NB4 (cell line): Measurements from ENCODE around the gene ACSS3.

Experiments used
- DNase-seq: peaks from one replicate; pipeline ENCODE4 v3.0.0; 2010; ENCODE audit warnings: low read depth
- H3K4me3 ChIP-seq: one replicate; pipeline ENCODE4 v1.5.1; 2011; ENCODE audit warnings: mild to moderate bottlenecking, low read depth, low read length, moderate library complexity
- MYC ChIP-seq: IDR thresholded peaks from 2 replicates; pipeline ENCODE4 v1.6.1; 2011; ENCODE audit warnings: low read depth, low read length
- POLR2A ChIP-seq: IDR thresholded peaks from 2 replicates; pipeline ENCODE4 v1.6.1; 2011; ENCODE audit warnings: mild to moderate bottlenecking; ENCODE audit not compliant: insufficient read length; ENCODE audit errors: extremely low read depth
- TF ChIP-seq, protein P1 (sequence below): IDR thresholded peaks from 2 replicates; pipeline ENCODE4 v1.6.1; 2011; ENCODE audit warnings: low read depth, low read length
- TF ChIP-seq, protein P2 (sequence below): IDR thresholded peaks from one replicate; pipeline ENCODE4 v1.5.1; 2012; ENCODE audit warnings: low read depth, low read length

ACSS3 gene

DNA sequence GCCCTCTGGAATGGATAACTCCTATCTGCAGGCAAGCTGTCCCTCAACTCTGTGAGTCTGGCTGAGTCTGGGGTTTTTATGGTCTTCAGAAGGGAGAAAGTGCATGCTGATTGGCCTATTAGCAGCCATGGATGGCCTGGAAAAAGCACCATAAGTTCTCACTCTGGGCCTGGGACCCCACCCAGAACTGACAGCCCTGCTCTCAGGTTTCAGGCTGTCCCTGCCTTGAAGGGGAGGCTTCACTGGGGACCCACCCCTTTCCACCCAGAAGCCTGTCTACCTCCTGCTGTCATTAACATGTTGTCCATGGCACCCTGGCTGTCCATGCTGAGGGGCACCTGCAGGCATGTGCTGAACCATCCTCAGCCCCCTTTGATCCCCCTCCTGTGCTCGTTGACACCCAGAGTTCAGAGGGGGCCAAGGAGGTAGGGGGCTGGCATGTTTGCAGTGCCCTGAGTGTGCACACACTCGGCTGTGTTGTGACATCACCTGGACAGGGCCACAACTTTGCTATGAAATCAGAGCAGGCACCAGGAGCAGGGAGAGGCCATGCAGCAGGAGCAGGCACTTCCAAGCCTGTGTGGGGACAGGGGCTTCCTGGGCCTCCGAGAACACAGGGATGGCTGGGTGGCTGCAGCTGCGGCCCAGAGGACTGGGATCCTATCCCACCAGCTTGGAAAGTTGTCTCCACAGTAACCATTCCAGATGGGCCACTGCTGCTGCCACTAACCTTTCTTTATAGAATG lies 84.7 kb downstream of the ACSS3 start:
- TF ChIP-seq, protein P1, sequence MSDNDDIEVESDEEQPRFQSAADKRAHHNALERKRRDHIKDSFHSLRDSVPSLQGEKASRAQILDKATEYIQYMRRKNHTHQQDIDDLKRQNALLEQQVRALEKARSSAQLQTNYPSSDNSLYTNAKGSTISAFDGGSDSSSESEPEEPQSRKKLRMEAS, result no peak
- TF ChIP-seq, protein P2, sequence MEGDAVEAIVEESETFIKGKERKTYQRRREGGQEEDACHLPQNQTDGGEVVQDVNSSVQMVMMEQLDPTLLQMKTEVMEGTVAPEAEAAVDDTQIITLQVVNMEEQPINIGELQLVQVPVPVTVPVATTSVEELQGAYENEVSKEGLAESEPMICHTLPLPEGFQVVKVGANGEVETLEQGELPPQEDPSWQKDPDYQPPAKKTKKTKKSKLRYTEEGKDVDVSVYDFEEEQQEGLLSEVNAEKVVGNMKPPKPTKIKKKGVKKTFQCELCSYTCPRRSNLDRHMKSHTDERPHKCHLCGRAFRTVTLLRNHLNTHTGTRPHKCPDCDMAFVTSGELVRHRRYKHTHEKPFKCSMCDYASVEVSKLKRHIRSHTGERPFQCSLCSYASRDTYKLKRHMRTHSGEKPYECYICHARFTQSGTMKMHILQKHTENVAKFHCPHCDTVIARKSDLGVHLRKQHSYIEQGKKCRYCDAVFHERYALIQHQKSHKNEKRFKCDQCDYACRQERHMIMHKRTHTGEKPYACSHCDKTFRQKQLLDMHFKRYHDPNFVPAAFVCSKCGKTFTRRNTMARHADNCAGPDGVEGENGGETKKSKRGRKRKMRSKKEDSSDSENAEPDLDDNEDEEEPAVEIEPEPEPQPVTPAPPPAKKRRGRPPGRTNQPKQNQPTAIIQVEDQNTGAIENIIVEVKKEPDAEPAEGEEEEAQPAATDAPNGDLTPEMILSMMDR, result no peak
- no peak for TF ChIP-seq POLR2A
- no peak for TF ChIP-seq MYC
- no peak for DNase-seq
- no peak overlapping the region for H3K4me3 ChIP-seq

DNA sequence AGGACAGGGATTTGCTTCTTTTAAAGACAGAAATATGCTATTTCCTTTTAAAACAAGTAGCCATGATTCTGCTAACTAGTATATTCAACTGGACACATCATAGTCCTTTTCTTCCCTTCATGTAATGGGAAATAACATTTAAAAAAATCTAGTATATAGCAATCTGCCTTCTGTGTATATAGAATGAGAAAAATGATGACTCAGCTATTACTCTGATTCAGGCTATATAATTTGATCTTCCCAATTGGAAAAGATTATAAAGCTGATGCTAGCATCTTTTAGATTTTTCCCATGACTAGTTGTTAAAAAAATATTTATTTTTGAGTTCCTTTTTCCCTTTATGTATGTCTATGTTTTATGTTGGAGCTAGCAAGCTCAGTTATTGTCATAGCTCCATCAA lies 86.9 kb downstream of the ACSS3 start:
- TF ChIP-seq, protein P1, result no peak
- TF ChIP-seq MYC, result no peak
- no peak for TF ChIP-seq POLR2A
- TF ChIP-seq, protein P2, result no peak
- no peak overlapping the region for H3K4me3 ChIP-seq

DNA sequence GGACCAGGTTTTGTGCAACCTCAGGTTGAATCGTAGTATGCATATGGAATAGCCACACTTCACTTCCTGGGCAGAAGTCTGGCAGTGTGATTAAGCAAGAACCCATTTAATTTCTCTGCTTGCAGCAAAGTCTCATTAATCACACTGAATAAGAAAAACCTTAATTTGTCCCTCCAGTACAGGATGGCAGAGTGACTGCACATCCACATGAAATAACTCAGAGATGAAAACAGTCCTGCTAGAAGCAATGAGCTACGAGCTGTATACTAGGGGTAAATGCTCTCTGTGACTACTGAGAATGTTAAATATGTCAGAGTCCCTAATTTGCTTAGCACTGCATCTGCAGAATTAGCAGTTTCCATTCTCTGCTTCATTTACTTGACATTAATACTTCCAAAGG lies 88.9 kb downstream of the ACSS3 start:
- TF ChIP-seq, protein P2, result no peak
- TF ChIP-seq MYC (no peak), POLR2A (no peak)
- TF ChIP-seq, protein P1, result no peak
- no peak for DNase-seq
- H3K4me3 ChIP-seq, result no peak overlapping the region

More for the DNA sequence above, 86.9 kb downstream of the ACSS3 start:
- DNase-seq, result no peak

DNA sequence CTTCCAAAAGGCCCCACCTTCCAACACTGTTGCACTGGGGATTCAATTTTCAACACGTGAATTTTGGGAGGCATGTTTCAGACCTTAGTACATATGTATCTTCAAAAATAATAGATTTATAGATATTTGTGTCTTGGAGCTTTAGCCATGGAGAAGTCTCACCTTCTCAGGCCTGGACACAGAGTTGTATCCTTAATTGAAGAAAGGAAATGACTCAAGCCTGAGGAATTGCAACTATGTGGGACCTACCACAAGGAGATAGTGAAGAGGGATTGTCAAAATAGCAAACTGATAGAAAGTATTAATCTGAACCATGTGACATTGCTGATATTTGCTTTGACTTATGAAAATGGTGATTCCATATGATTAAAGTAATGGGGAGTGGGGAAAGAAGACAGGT lies 89.8 kb downstream of the ACSS3 start:
- no peak for TF ChIP-seq POLR2A

DNA sequence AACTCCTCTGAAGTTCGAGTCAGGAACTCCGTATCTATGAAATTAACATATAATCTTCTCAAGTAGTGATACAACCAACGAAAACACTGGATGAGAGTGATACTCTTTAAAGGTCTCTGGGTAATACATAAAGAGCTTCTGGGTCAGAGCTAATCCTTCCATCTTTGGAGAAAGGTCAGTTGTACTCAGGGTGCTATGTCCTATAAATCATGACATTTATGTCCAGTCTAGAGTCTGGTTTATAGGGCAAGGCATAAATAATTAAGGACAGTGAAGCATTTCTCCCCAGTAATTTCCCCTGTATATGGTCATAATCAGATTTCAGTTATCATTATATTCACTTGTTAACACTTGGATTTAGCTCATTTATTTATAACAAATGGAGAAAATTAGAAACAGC lies 90.6 kb downstream of the ACSS3 start:
- H3K4me3 ChIP-seq, result no peak overlapping the region
- TF ChIP-seq MYC (no peak), POLR2A (no peak)
- TF ChIP-seq, protein P2, result no peak
- TF ChIP-seq, protein P1, result no peak
- no peak for DNase-seq

More for the DNA sequence above, 89.8 kb downstream of the ACSS3 start:
- no peak overlapping the region for H3K4me3 ChIP-seq
- DNase-seq, result no peak

DNA sequence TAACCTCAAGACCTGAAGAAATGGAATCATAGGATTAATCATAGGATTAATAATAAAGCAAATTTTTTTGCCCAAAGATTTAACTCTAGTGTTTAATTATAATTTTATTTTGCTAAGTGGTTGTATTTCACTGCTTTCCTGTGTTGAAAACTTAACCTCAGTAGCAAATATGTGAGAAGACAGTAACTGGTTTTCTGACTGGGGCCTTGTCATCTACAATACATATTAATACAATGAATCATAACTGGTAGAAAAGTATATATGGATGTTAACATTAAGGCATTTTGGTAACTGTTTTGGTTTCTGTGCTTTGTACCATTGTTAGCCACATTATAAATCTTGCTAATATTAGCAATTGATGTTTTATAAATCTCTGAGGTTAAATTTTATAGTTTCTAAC lies 92.2 kb downstream of the ACSS3 start:
- DNase-seq, result no peak
- TF ChIP-seq MYC (no peak), POLR2A (no peak)
- TF ChIP-seq, protein P2, result no peak
- TF ChIP-seq, protein P1, result no peak
- H3K4me3 ChIP-seq, result no peak overlapping the region
